Cardiac fibroblast (primary cell): ENCODE measurements around the gene SCN7A.

ENCODE experiments used
- DNase-seq, 2 donors: peaks; one replicate each; pipeline versions ENCODE4 v3.0.0 to v3.0.0-alpha.2; 2010; ENCODE audit warnings: low read depth in 2 of 2
- H3K4me3 ChIP-seq, 2 donors: replicated peaks in 1 of 2; 1 replicate in 1 of 2; 2 replicates in 1 of 2; pipeline ENCODE4 v1.5.1; 2011; ENCODE audit warnings: low read depth in 2 of 2, low read length in 2 of 2, mild to moderate bottlenecking in 2 of 2, moderate library complexity in 1 of 2
- CTCF ChIP-seq: IDR thresholded peaks from one replicate; pipeline ENCODE4 v1.5.1; 2011; ENCODE audit warnings: low read depth, mild to moderate bottlenecking, low read length, inconsistent platforms

SCN7A gene

GRCh38 chr2:166357068-166357949, 136.7 kb downstream of the SCN7A start:
- no peak overlapping the region for H3K4me3 ChIP-seq
- DNase-seq: no peak
- no peak for TF ChIP-seq CTCF
